Measurements from ENCODE around the gene TTLL7. TPM values are rescaled to one million over a fixed set of nuclear protein-coding genes. Genes with fewer than 3 reads are reported as not detected.
A peak's percentile ranks its signal among the peaks of the same experiment; 100 is the strongest.

TTLL7 gene
- total and polyA plus RNA-seq, 4 experiments from 2014 or later = 0.06 to 2.8 (median 0.33) TPM

GRCh38 chr1:83909687-83910086 lies 89.2 kb downstream of the TTLL7 start:
- DNase-seq = no peak
- Histone ChIP-seq H3K27me3 (ENCODE audit: insufficient read depth, low read length) (no peaks in the 10 kb centered on the region), H3K9me3 (ENCODE audit: control insufficient read depth in 1 of 2, low read length in 2 of 2) (no peaks in the 10 kb centered on the region), H3K4me1 (ENCODE audit: insufficient read depth, low read length) (no peaks in the 10 kb centered on the region), H3K27ac (ENCODE audit: low read depth, low read length) (no peak overlapping the region), H3K36me3 (ENCODE audit: insufficient read depth, low read length) (no peaks in the 10 kb centered on the region), H3K4me3 (ENCODE audit: low read length in 2 of 2) (no peak overlapping the region)
- CTCF ChIA-PET (ENCODE audit: partially characterized antibody) = interaction anchor here (0.7 to 1.3 kb wide), 4 partner anchors 10 to 844 kb away, joined by 4 to 6 read pairs (median 5); no protein-coding TSS in a partner anchor
- Mint-ChIP-seq H3K36me3 (no peaks in the 10 kb centered on the region), H3K9me3 (peaks cover 0 to under 1% (median 0%) of the 10 kb centered on the region in 8 donors), H3K4me3 (no peak overlapping the region), H3K27ac (no peak overlapping the region), H3K27me3 (peaks cover 13 to 23% of the 10 kb centered on the region in 2 donors), H3K4me1 (no peaks in the 10 kb centered on the region)
- POLR2A ChIA-PET (ENCODE audit: partially characterized antibody) = no interaction called here
- intact Hi-C loops (cut with micrococcal nuclease) = loop anchor here (5.0 kb wide), 2 partner anchors 523 to 1028 kb away; no protein-coding TSS in a partner anchor

- Mint-ChIP-seq H3K4me1 (no peaks in the 10 kb centered on the region), H3K9me3 (no peaks in the 10 kb centered on the region), H3K27ac (no peak overlapping the region), H3K4me3 (no peak overlapping the region), H3K36me3 (no peaks in the 10 kb centered on the region), H3K27me3 (peaks cover 12 to 14% of the 10 kb centered on the region in 2 donors)
- no peaks in the 10 kb centered on the region for H3K27me3 ChIP-seq (ENCODE audit: insufficient read depth, low read length)
- no peaks in the 10 kb centered on the region for H3K4me1 ChIP-seq (ENCODE audit: insufficient read depth, low read length)
- H3K36me3 ChIP-seq (ENCODE audit: insufficient read depth, low read length) = no peaks in the 10 kb centered on the region
- H3K4me3 ChIP-seq (ENCODE audit: low read length in 2 of 2) = no peak overlapping the region
- ChIA-PET POLR2A (ENCODE audit: partially characterized antibody) (no interaction called here), CTCF (ENCODE audit: partially characterized antibody) (interaction anchor here (1.0 to 3.7 kb wide), 7 partner anchors 8 to 1030 kb away, joined by 3 to 21 read pairs (median 4); no protein-coding TSS in a partner anchor)
- DNase-seq = peak in 4 of 5 donors; percentile 8 to 28 (median 16)
- no peaks in the 10 kb centered on the region for H3K9me3 ChIP-seq (ENCODE audit: control insufficient read depth in 1 of 2, low read length in 2 of 2)
- intact Hi-C loops (cut with micrococcal nuclease) = loop anchor here (1.0 to 5.0 kb wide), 5 partner anchors 217 to 1032 kb away; no protein-coding TSS in a partner anchor
- no peak overlapping the region for H3K27ac ChIP-seq (ENCODE audit: low read depth, low read length)
Observed at GRCh38 chr1:83905315-83905907, 93.5 kb downstream of the TTLL7 start.

GRCh38 chr1:83901547-83902155 lies 97.3 kb downstream of the TTLL7 start:
- intact Hi-C loops (cut with micrococcal nuclease) = no loop called here
- H3K27ac Mint-ChIP-seq = no peak overlapping the region
- H3K4me1 Mint-ChIP-seq = no peaks in the 10 kb centered on the region
- H3K36me3 Mint-ChIP-seq = no peaks in the 10 kb centered on the region
- H3K9me3 Mint-ChIP-seq = no peaks in the 10 kb centered on the region
- no peak overlapping the region for H3K4me3 Mint-ChIP-seq
- H3K4me3 ChIP-seq (ENCODE audit: low read length in 2 of 2) = no peak overlapping the region
- CTCF ChIA-PET (ENCODE audit: partially characterized antibody) = interaction anchor here (0.9 to 1.6 kb wide), 4 partner anchors 10 to 870 kb away, joined by 3 read pairs; no protein-coding TSS in a partner anchor
- POLR2A ChIA-PET (ENCODE audit: partially characterized antibody) = no interaction called here
- H3K27me3 Mint-ChIP-seq = peaks cover 0 to 5% of the 10 kb centered on the region in 2 donors
- H3K4me1 ChIP-seq (ENCODE audit: insufficient read depth, low read length) = no peaks in the 10 kb centered on the region
- H3K27ac ChIP-seq (ENCODE audit: low read depth, low read length) = no peak overlapping the region
- no peaks in the 10 kb centered on the region for H3K27me3 ChIP-seq (ENCODE audit: insufficient read depth, low read length)
- no peaks in the 10 kb centered on the region for H3K36me3 ChIP-seq (ENCODE audit: insufficient read depth, low read length)
- DNase-seq = no peak
- H3K9me3 ChIP-seq (ENCODE audit: control insufficient read depth in 1 of 2, low read length in 2 of 2) = no peaks in the 10 kb centered on the region

GRCh38 chr1:83900524-83900923 lies 98.4 kb downstream of the TTLL7 start:
- intact Hi-C loops (cut with micrococcal nuclease) = no loop called here
- Mint-ChIP-seq H3K36me3 (no peaks in the 10 kb centered on the region), H3K9me3 (no peaks in the 10 kb centered on the region), H3K4me1 (no peaks in the 10 kb centered on the region), H3K27me3 (peaks cover 0 to 7% of the 10 kb centered on the region in 2 donors), H3K27ac (no peak overlapping the region), H3K4me3 (no peak overlapping the region)
- DNase-seq = no peak
- Histone ChIP-seq H3K27me3 (ENCODE audit: insufficient read depth, low read length) (no peaks in the 10 kb centered on the region), H3K4me3 (ENCODE audit: low read length in 2 of 2) (no peak overlapping the region), H3K9me3 (ENCODE audit: control insufficient read depth in 1 of 2, low read length in 2 of 2) (no peaks in the 10 kb centered on the region), H3K27ac (ENCODE audit: low read depth, low read length) (no peak overlapping the region), H3K4me1 (ENCODE audit: insufficient read depth, low read length) (no peaks in the 10 kb centered on the region), H3K36me3 (ENCODE audit: insufficient read depth, low read length) (no peaks in the 10 kb centered on the region)
- ChIA-PET CTCF (ENCODE audit: partially characterized antibody) (interaction anchor here (1.2 kb wide), 1 partner anchor 13 kb away, joined by 3 read pairs; no protein-coding TSS in a partner anchor), POLR2A (ENCODE audit: partially characterized antibody) (no interaction called here)

GRCh38 chr1:83897516-83897915 lies 101.4 kb downstream of the TTLL7 start:
- ChIA-PET CTCF (ENCODE audit: partially characterized antibody) (interaction anchor here (1.0 to 1.5 kb wide), 2 partner anchors 8 to 10 kb away, joined by 4 read pairs; no protein-coding TSS in a partner anchor), POLR2A (ENCODE audit: partially characterized antibody) (no interaction called here)
- Histone ChIP-seq H3K27me3 (ENCODE audit: insufficient read depth, low read length) (no peaks in the 10 kb centered on the region), H3K4me3 (ENCODE audit: low read length in 2 of 2) (no peak overlapping the region), H3K27ac (ENCODE audit: low read depth, low read length) (no peak overlapping the region), H3K9me3 (ENCODE audit: control insufficient read depth in 1 of 2, low read length in 2 of 2) (no peaks in the 10 kb centered on the region), H3K4me1 (ENCODE audit: insufficient read depth, low read length) (no peaks in the 10 kb centered on the region), H3K36me3 (ENCODE audit: insufficient read depth, low read length) (no peaks in the 10 kb centered on the region)
- H3K9me3 Mint-ChIP-seq = no peaks in the 10 kb centered on the region
- no peak overlapping the region for H3K27ac Mint-ChIP-seq
- H3K4me3 Mint-ChIP-seq = no peak overlapping the region
- H3K36me3 Mint-ChIP-seq = no peaks in the 10 kb centered on the region
- H3K27me3 Mint-ChIP-seq = peaks cover 2 to 7% of the 10 kb centered on the region in 2 donors
- DNase-seq = no peak
- intact Hi-C loops (cut with micrococcal nuclease) = no loop called here
- no peaks in the 10 kb centered on the region for H3K4me1 Mint-ChIP-seq

GRCh38 chr1:83896299-83896698 lies 102.6 kb downstream of the TTLL7 start:
- H3K4me1 Mint-ChIP-seq = no peaks in the 10 kb centered on the region
- POLR2A ChIA-PET (ENCODE audit: partially characterized antibody) = no interaction called here
- Histone ChIP-seq H3K36me3 (ENCODE audit: insufficient read depth, low read length) (no peaks in the 10 kb centered on the region), H3K9me3 (ENCODE audit: control insufficient read depth in 1 of 2, low read length in 2 of 2) (no peaks in the 10 kb centered on the region), H3K27me3 (ENCODE audit: insufficient read depth, low read length) (no peaks in the 10 kb centered on the region), H3K27ac (ENCODE audit: low read depth, low read length) (no peak overlapping the region), H3K4me3 (ENCODE audit: low read length in 2 of 2) (no peak overlapping the region), H3K4me1 (ENCODE audit: insufficient read depth, low read length) (no peaks in the 10 kb centered on the region)
- H3K36me3 Mint-ChIP-seq = no peaks in the 10 kb centered on the region
- CTCF ChIA-PET (ENCODE audit: partially characterized antibody) = interaction anchor here (1.0 kb wide), 1 partner anchor 9 kb away, joined by 4 read pairs; no protein-coding TSS in a partner anchor
- intact Hi-C loops (cut with micrococcal nuclease) = no loop called here
- peaks cover 2% of the 10 kb centered on the region in 2 donors for H3K27me3 Mint-ChIP-seq
- no peak overlapping the region for H3K4me3 Mint-ChIP-seq
- H3K9me3 Mint-ChIP-seq = no peaks in the 10 kb centered on the region
- no peak for DNase-seq
- H3K27ac Mint-ChIP-seq = no peak overlapping the region

- H3K27me3 ChIP-seq (ENCODE audit: insufficient read depth, low read length) = no peaks in the 10 kb centered on the region
- H3K9me3 ChIP-seq (ENCODE audit: control insufficient read depth in 1 of 2, low read length in 2 of 2) = no peaks in the 10 kb centered on the region
- Mint-ChIP-seq H3K27me3 (peaks cover 3 to 10% of the 10 kb centered on the region in 2 donors), H3K4me3 (no peak overlapping the region), H3K36me3 (no peaks in the 10 kb centered on the region), H3K27ac (no peak overlapping the region), H3K9me3 (peaks cover 0 to 6% (median 3%) of the 10 kb centered on the region in 8 donors), H3K4me1 (no peaks in the 10 kb centered on the region)
- H3K36me3 ChIP-seq (ENCODE audit: insufficient read depth, low read length) = no peaks in the 10 kb centered on the region
- no peak overlapping the region for H3K4me3 ChIP-seq (ENCODE audit: low read length in 2 of 2)
- POLR2A ChIA-PET (ENCODE audit: partially characterized antibody) = no interaction called here
- H3K27ac ChIP-seq (ENCODE audit: low read depth, low read length) = no peak overlapping the region
- DNase-seq = no peak
- no peaks in the 10 kb centered on the region for H3K4me1 ChIP-seq (ENCODE audit: insufficient read depth, low read length)
- intact Hi-C loops (cut with micrococcal nuclease) = no loop called here
- CTCF ChIA-PET (ENCODE audit: partially characterized antibody) = no interaction called here
Observed at GRCh38 chr1:83889707-83890106, 109.2 kb downstream of the TTLL7 start.
